Fibroblast of lung (primary cell): ENCODE measurements around the gene ORC4. TPM values are rescaled to one million over a fixed set of nuclear protein-coding genes. Genes with fewer than 3 reads are reported as not detected.

Source experiments
- DNase-seq, 2 donors: peaks; one replicate each; pipeline versions ENCODE4 v3.0.0 to v3.0.0-alpha.2; 2010; ENCODE audit warnings: low read depth in 2 of 2
- H2AFZ ChIP-seq: 2 replicates; pipeline ENCODE4 v1.5.1; 2012; ENCODE audit warnings: low read length, control low read depth, inconsistent platforms
- H3K27ac ChIP-seq: 2 replicates; pipeline ENCODE4 v1.5.1; 2011; ENCODE audit warnings: low read length, control low read depth; ENCODE audit not compliant: insufficient read depth
- H3K27me3 ChIP-seq: 2 replicates; pipeline ENCODE4 v1.5.1; 2011; ENCODE audit warnings: mild to moderate bottlenecking, low read length; ENCODE audit not compliant: control insufficient read depth, insufficient read depth
- H3K36me3 ChIP-seq: 2 replicates; pipeline ENCODE4 v1.5.1; 2011; ENCODE audit warnings: low read length; ENCODE audit not compliant: control insufficient read depth, insufficient read depth
- H3K4me1 ChIP-seq: 2 replicates; pipeline ENCODE4 v1.5.1; 2011; ENCODE audit warnings: low read length; ENCODE audit not compliant: control insufficient read depth, insufficient read depth; ENCODE audit errors: extremely low read depth
- H3K4me2 ChIP-seq: 2 replicates; pipeline ENCODE4 v1.5.1; 2011; ENCODE audit warnings: low read length, control low read depth; ENCODE audit not compliant: insufficient read depth; ENCODE audit errors: extremely low read depth
- H3K4me3 ChIP-seq, 4 experiments: fragments of 200-600 bp in 1 of 4; sonication (generic) in 1 of 4; replicated peaks in 1 of 4; 2 replicates each; pipeline ENCODE4 v1.5.1; 2011 to 2016; ENCODE audit warnings: low read length in 4 of 4, low read depth in 3 of 4, mild to moderate bottlenecking in 3 of 4, control low read depth in 2 of 4, inconsistent platforms in 1 of 4, mixed read lengths in 1 of 4; ENCODE audit not compliant: insufficient read depth in 1 of 4; ENCODE audit errors: control extremely low read depth in 1 of 4
- H3K79me2 ChIP-seq: 2 replicates; pipeline ENCODE4 v1.5.1; 2012; ENCODE audit warnings: mild to moderate bottlenecking, low read length, inconsistent platforms; ENCODE audit not compliant: control insufficient read depth, insufficient read depth
- H3K9ac ChIP-seq: 2 replicates; pipeline ENCODE4 v1.5.1; 2011; ENCODE audit warnings: mild to moderate bottlenecking, low read length, control low read depth; ENCODE audit not compliant: insufficient read depth
- H3K9me3 ChIP-seq: 2 replicates; pipeline ENCODE4 v1.5.1; 2012; ENCODE audit warnings: low read depth, low read length; ENCODE audit not compliant: control insufficient read depth, insufficient read depth
- H4K20me1 ChIP-seq: 2 replicates; pipeline ENCODE4 v1.5.1; 2011; ENCODE audit warnings: low read length; ENCODE audit not compliant: control insufficient read depth, insufficient read depth; ENCODE audit errors: extremely low read depth
- EZH2 ChIP-seq: IDR thresholded peaks from 2 replicates; pipeline ENCODE4 v1.5.1; 2012; ENCODE audit warnings: low read length, control low read depth, mild to moderate bottlenecking; ENCODE audit errors: missing control alignments
- polyA plus RNA-seq, 2 donors: library from polyadenylated mRNA; depleted of rRNA in 1 of 2; stranded (reverse) in 1 of 2; unstranded in 1 of 2; fragments of >200 nt; gene quantifications; 2 replicates each; pipeline ENCODE4 v1.2.1, GENCODE V29; 2011 to 2012; ENCODE audit warnings: missing spikeins in 1 of 2
- total RNA-seq: library from RNA; depleted of rRNA; stranded (reverse); fragments of >200 nt; gene quantifications from 2 replicates; pipeline ENCODE4 v1.2.1, GENCODE V29; 2014
- TF ChIP-seq, protein P1 (sequence below), 2 donors: IDR thresholded peaks in 1 of 2; conservative IDR thresholded peaks in 1 of 2; 1 replicate in 1 of 2; 2 replicates in 1 of 2; pipeline ENCODE4 v1.5.1; 2011 to 2012; ENCODE audit warnings: low read length in 2 of 2, control low read depth in 1 of 2, inconsistent platforms in 1 of 2, low read depth in 1 of 2, mild to moderate bottlenecking in 1 of 2

The ORC4 gene
- total and polyA plus RNA-seq, 2 donors (not counting 1 experiment from before 2014, with no cell fraction given) = 24.3 to 49.0 TPM

DNA sequence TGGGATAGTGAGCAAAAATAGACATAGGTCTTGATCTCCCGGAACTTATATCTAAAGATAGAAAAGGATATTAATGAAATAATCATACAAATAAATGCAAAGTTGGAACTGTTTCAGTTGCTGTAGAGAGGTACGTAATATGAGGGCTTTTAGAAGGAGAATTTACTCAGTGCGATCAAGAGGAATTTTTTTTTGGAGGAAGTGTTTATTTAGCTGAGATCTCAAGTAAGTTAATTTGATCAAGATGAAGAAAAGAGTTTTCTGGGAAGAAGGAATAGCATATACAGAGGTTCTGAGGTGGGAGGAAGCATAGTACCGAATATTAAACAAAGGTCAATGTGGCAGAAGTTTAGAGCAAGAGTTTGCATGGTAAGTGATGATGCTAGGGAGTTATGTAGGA is 11.7 kb upstream of the ORC4 start:
- DNase-seq = no peak
- Histone ChIP-seq H3K4me1 (no peaks in the 10 kb centered on the region), H3K27me3 (no peaks in the 10 kb centered on the region), H3K27ac (no peak overlapping the region), H3K4me3 (no peak overlapping the region), H3K36me3 (no peaks in the 10 kb centered on the region), H4K20me1 (no peaks in the 10 kb centered on the region), H3K4me2 (no peak overlapping the region), H3K79me2 (peaks cover 10% of the 10 kb centered on the region), H3K9ac (no peak overlapping the region), H3K9me3 (no peaks in the 10 kb centered on the region), H2AFZ (no peak overlapping the region)
- TF ChIP-seq, protein P1, sequence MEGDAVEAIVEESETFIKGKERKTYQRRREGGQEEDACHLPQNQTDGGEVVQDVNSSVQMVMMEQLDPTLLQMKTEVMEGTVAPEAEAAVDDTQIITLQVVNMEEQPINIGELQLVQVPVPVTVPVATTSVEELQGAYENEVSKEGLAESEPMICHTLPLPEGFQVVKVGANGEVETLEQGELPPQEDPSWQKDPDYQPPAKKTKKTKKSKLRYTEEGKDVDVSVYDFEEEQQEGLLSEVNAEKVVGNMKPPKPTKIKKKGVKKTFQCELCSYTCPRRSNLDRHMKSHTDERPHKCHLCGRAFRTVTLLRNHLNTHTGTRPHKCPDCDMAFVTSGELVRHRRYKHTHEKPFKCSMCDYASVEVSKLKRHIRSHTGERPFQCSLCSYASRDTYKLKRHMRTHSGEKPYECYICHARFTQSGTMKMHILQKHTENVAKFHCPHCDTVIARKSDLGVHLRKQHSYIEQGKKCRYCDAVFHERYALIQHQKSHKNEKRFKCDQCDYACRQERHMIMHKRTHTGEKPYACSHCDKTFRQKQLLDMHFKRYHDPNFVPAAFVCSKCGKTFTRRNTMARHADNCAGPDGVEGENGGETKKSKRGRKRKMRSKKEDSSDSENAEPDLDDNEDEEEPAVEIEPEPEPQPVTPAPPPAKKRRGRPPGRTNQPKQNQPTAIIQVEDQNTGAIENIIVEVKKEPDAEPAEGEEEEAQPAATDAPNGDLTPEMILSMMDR (conservative IDR thresholded peaks at IDR 0.05 in 1 of 2, IDR thresholded peaks at IDR 0.05 in 1 of 2; ENCODE audit: low read depth in 1 of 2, low read length in 2 of 2) = no peak
- TF ChIP-seq EZH2 = no peak

GRCh38 chr2:148031152-148031551 is 10.6 kb upstream of the ORC4 start:
- TF ChIP-seq EZH2 = no peak
- Histone ChIP-seq H3K9me3 (no peaks in the 10 kb centered on the region), H4K20me1 (no peaks in the 10 kb centered on the region), H3K27me3 (no peaks in the 10 kb centered on the region), H3K4me1 (no peaks in the 10 kb centered on the region), H3K9ac (no peak overlapping the region), H3K79me2 (peaks cover 14% of the 10 kb centered on the region), H3K4me3 (no peak overlapping the region), H3K4me2 (no peak overlapping the region), H2AFZ (no peak overlapping the region), H3K36me3 (no peaks in the 10 kb centered on the region), H3K27ac (no peak overlapping the region)
- DNase-seq = no peak

GRCh38 chr2:148028781-148029180 is 8.2 kb upstream of the ORC4 start:
- H3K9me3 ChIP-seq = no peaks in the 10 kb centered on the region
- TF ChIP-seq, protein P1 (conservative IDR thresholded peaks at IDR 0.05 in 1 of 2, IDR thresholded peaks at IDR 0.05 in 1 of 2; ENCODE audit: low read depth in 1 of 2, low read length in 2 of 2) = no peak
- no peak for TF ChIP-seq EZH2
- H3K27me3 ChIP-seq = no peaks in the 10 kb centered on the region
- peaks cover 2% of the 10 kb centered on the region for H4K20me1 ChIP-seq
- H3K79me2 ChIP-seq = peaks cover 26% of the 10 kb centered on the region
- H3K27ac ChIP-seq = no peak overlapping the region
- H3K4me3 ChIP-seq = no peak overlapping the region
- H3K9ac ChIP-seq = no peak overlapping the region
- H3K4me1 ChIP-seq = no peaks in the 10 kb centered on the region
- H3K4me2 ChIP-seq = no peak overlapping the region
- H2AFZ ChIP-seq = no peak overlapping the region
- DNase-seq = peak in 1 of 2 donors; percentile 29
- no peaks in the 10 kb centered on the region for H3K36me3 ChIP-seq
